ENCODE results near the gene DNAAF5.

The DNAAF5 gene

GRCh38 chr7:707296-708000 is 19.1 kb upstream of the DNAAF5 start:
- no peak for DNase-seq

GRCh38 chr7:710161-710560 is 16.3 kb upstream of the DNAAF5 start:
- DNase-seq: no peak

- DNase-seq: no peak
Measured at GRCh38 chr7:711093-711921, 15.2 kb upstream of the DNAAF5 start.

- DNase-seq: no peak
Measured at GRCh38 chr7:711922-712380, 14.5 kb upstream of the DNAAF5 start.

GRCh38 chr7:712381-713138 is 13.9 kb upstream of the DNAAF5 start:
- no peak for DNase-seq

- no peak for DNase-seq
Measured at GRCh38 chr7:713139-713457, 13.4 kb upstream of the DNAAF5 start.

- no peak for DNase-seq
Measured at GRCh38 chr7:713488-714230, 12.8 kb upstream of the DNAAF5 start.

GRCh38 chr7:714251-714671 is 12.2 kb upstream of the DNAAF5 start:
- no peak for DNase-seq

GRCh38 chr7:716222-716621 is 10.3 kb upstream of the DNAAF5 start:
- DNase-seq: no peak

GRCh38 chr7:716636-717035 is 9.9 kb upstream of the DNAAF5 start:
- DNase-seq: no peak

GRCh38 chr7:721619-722248 is 4.8 kb upstream of the DNAAF5 start:
- DNase-seq: no peak

GRCh38 chr7:723541-723940 is 3.0 kb upstream of the DNAAF5 start:
- DNase-seq: no peak

GRCh38 chr7:724298-724697 is 2.2 kb upstream of the DNAAF5 start:
- no peak for DNase-seq

- DNase-seq: no peak
Measured at GRCh38 chr7:725223-726005, 1.1 kb upstream of the DNAAF5 start.

- no peak for DNase-seq
Measured at GRCh38 chr7:726854-727103, 280 bp downstream of the DNAAF5 start.

- peak in 1 of 2 donors; percentile 7 for DNase-seq
Measured at GRCh38 chr7:727104-727805, 756 bp downstream of the DNAAF5 start, which contains the start of gene PRKAR1B. Gene PRKAR1B, minus strand, starts transcription at chr7:727281. Its CDS starts 15,776 bp downstream, at chr7:711505.

GRCh38 chr7:727806-728460 is 1.4 kb downstream of the DNAAF5 start:
- DNase-seq: no peak

- no peak for DNase-seq
Measured at GRCh38 chr7:728602-729001, 2.1 kb downstream of the DNAAF5 start.

- DNase-seq: no peak
Measured at GRCh38 chr7:729140-730000, 2.9 kb downstream of the DNAAF5 start.

Data from CD4-positive, alpha-beta T cell treated with Interleukin-4 for 1 hour (primary cell).